ENCODE data around the gene HSD11B1L. TPM values are rescaled to one million over a fixed set of nuclear protein-coding genes. Genes with fewer than 3 reads are reported as not detected.

The HSD11B1L gene
- total RNA-seq, 1 experiment from 2014 or later, result 6.0 TPM

DNA sequence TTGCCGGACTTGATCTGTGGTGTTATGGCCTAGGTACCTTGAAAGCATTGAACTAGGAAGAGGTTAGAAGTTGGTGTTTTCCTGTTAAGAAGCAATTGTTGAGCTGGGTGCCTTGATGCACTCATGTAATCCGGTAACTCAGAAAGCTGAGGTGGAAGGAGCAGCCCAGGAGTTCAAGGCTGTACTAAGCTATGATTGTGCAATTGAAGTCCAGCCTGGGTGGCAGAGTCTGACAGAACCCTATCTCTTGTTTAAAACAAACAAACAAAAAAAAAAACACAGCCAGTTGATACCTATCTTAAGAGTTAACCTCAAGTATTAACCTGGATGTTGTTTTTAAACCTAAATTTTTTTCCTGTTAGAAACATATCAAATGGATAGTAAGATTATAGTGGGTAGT, 38.6 kb upstream of the HSD11B1L start:
- Histone ChIP-seq H3K4me1 (ENCODE audit: control insufficient read depth, insufficient read depth, low read length) (no peaks in the 10 kb centered on the region), H3K27ac (ENCODE audit: low read length) (no peak overlapping the region), H3K27me3 (ENCODE audit: control insufficient read depth, insufficient read depth, low read length) (no peaks in the 10 kb centered on the region), H3K9me3 (ENCODE audit: control insufficient read depth, insufficient read depth, low read depth, low read length) (no peaks in the 10 kb centered on the region), H3K36me3 (ENCODE audit: control insufficient read depth, insufficient read depth, low read length) (peaks cover 21% of the 10 kb centered on the region), H3K4me3 (ENCODE audit: low read depth in 2 of 2, low read length in 2 of 2) (no peak overlapping the region)
- TF ChIP-seq POLR2AphosphoS5 (IDR thresholded peaks at IDR 0.05; ENCODE audit: low read depth, low read length) (no peak), SIN3A (IDR thresholded peaks at IDR 0.05; ENCODE audit: borderline replicate concordance, insufficient read depth, low read depth, low read length) (no peak), TCF7L2 (IDR thresholded peaks at IDR 0.05; ENCODE audit: low read depth, low read length) (no peak)
- TF ChIP-seq, protein P1, sequence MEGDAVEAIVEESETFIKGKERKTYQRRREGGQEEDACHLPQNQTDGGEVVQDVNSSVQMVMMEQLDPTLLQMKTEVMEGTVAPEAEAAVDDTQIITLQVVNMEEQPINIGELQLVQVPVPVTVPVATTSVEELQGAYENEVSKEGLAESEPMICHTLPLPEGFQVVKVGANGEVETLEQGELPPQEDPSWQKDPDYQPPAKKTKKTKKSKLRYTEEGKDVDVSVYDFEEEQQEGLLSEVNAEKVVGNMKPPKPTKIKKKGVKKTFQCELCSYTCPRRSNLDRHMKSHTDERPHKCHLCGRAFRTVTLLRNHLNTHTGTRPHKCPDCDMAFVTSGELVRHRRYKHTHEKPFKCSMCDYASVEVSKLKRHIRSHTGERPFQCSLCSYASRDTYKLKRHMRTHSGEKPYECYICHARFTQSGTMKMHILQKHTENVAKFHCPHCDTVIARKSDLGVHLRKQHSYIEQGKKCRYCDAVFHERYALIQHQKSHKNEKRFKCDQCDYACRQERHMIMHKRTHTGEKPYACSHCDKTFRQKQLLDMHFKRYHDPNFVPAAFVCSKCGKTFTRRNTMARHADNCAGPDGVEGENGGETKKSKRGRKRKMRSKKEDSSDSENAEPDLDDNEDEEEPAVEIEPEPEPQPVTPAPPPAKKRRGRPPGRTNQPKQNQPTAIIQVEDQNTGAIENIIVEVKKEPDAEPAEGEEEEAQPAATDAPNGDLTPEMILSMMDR (IDR thresholded peaks at IDR 0.05), result no peak
- TF ChIP-seq, protein P2, sequence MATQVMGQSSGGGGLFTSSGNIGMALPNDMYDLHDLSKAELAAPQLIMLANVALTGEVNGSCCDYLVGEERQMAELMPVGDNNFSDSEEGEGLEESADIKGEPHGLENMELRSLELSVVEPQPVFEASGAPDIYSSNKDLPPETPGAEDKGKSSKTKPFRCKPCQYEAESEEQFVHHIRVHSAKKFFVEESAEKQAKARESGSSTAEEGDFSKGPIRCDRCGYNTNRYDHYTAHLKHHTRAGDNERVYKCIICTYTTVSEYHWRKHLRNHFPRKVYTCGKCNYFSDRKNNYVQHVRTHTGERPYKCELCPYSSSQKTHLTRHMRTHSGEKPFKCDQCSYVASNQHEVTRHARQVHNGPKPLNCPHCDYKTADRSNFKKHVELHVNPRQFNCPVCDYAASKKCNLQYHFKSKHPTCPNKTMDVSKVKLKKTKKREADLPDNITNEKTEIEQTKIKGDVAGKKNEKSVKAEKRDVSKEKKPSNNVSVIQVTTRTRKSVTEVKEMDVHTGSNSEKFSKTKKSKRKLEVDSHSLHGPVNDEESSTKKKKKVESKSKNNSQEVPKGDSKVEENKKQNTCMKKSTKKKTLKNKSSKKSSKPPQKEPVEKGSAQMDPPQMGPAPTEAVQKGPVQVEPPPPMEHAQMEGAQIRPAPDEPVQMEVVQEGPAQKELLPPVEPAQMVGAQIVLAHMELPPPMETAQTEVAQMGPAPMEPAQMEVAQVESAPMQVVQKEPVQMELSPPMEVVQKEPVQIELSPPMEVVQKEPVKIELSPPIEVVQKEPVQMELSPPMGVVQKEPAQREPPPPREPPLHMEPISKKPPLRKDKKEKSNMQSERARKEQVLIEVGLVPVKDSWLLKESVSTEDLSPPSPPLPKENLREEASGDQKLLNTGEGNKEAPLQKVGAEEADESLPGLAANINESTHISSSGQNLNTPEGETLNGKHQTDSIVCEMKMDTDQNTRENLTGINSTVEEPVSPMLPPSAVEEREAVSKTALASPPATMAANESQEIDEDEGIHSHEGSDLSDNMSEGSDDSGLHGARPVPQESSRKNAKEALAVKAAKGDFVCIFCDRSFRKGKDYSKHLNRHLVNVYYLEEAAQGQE (IDR thresholded peaks at IDR 0.05; ENCODE audit: insufficient read depth in 1 of 2, low read depth in 2 of 2, low read length in 1 of 2), result no peak
- in situ Hi-C loops (cut with HindIII; ENCODE audit: low pct_unique_long_range_greater_than_20kb, low sequenced_read_pairs), result no loop called here
- ChIA-PET CTCF (interaction anchor here (0.7 kb wide), 1 partner anchor 152 kb away, joined by 3 read pairs; no protein-coding TSS in a partner anchor), POLR2A (no interaction called here)
- intact Hi-C loops (cut with micrococcal nuclease; ENCODE audit: unreplicated experiment), result no loop called here
- ATAC-seq (no peak), DNase-seq (ENCODE audit: low read depth, low spot score) (no peak)
- no TSS peak for BruUV-seq (replicated peaks)

DNA sequence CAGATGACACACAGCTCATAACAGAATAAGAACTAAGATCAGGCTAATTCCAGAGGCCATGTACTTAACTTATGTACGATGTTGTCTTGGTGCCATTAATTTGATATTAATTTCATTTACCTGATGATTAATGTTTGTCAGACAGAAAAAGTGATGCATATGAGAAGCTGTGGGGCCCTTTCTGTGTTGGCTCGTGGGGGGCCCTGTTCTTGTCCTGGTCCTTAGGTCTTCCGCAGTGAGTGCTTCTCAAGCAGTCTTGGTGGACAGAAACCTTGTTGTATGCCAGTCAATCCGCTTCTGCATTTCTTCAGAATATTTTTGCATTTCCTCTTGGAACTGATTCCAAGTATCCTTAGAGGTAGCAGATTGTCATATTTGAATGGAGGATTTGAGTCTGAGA, 37.8 kb upstream of the HSD11B1L start:
- TF ChIP-seq TCF7L2 (IDR thresholded peaks at IDR 0.05; ENCODE audit: low read depth, low read length) (no peak), POLR2AphosphoS5 (IDR thresholded peaks at IDR 0.05; ENCODE audit: low read depth, low read length) (no peak), SIN3A (IDR thresholded peaks at IDR 0.05; ENCODE audit: borderline replicate concordance, insufficient read depth, low read depth, low read length) (no peak)
- TF ChIP-seq, protein P2 (IDR thresholded peaks at IDR 0.05; ENCODE audit: insufficient read depth in 1 of 2, low read depth in 2 of 2, low read length in 1 of 2), result no peak
- TF ChIP-seq, protein P1 (IDR thresholded peaks at IDR 0.05), result no peak
- intact Hi-C loops (cut with micrococcal nuclease; ENCODE audit: unreplicated experiment), result no loop called here
- no peaks in the 10 kb centered on the region for H3K9me3 ChIP-seq (ENCODE audit: control insufficient read depth, insufficient read depth, low read depth, low read length)
- peaks cover 30% of the 10 kb centered on the region for H3K36me3 ChIP-seq (ENCODE audit: control insufficient read depth, insufficient read depth, low read length)
- CTCF ChIA-PET, result no interaction called here
- H3K27me3 ChIP-seq (ENCODE audit: control insufficient read depth, insufficient read depth, low read length), result no peaks in the 10 kb centered on the region
- no peak overlapping the region for H3K4me3 ChIP-seq (ENCODE audit: low read depth in 2 of 2, low read length in 2 of 2)
- no peak overlapping the region for H3K27ac ChIP-seq (ENCODE audit: low read length)
- no peaks in the 10 kb centered on the region for H3K4me1 ChIP-seq (ENCODE audit: control insufficient read depth, insufficient read depth, low read length)
- POLR2A ChIA-PET, result no interaction called here
- DNase-seq (ENCODE audit: low read depth, low spot score), result no peak
- no TSS peak for BruUV-seq (replicated peaks)
- in situ Hi-C loops (cut with HindIII; ENCODE audit: low pct_unique_long_range_greater_than_20kb, low sequenced_read_pairs), result no loop called here
- ATAC-seq, result no peak
